HCT116 (cell line): ENCODE measurements around the gene TPGS1. TPM values are rescaled to one million over a fixed set of nuclear protein-coding genes. Genes with fewer than 3 reads are reported as not detected.

Experiments
- ATAC-seq: fragments of 200-7000 bp; cut with Tn5 transposase; 2 replicates; pipeline ENCODE4 v1.9.1; 2020; ENCODE audit warnings: mild to moderate bottlenecking, moderate library complexity
- BruUV-seq: library from RNA; stranded (reverse); fragments of 400-500 nt; replicated peaks from 2 replicates; lab custom pipeline; 2021; lab: Mats Ljungman, UMichigan
- CTCF ChIA-PET: fragments of 300-600 bp; sonication (Branson Sonifier 250); formaldehyde crosslinking; loops from one replicate; lab custom pipeline; 2021; ENCODE audit warnings: antibody characterized with exemption; lab: Charles Lee
- POLR2A ChIA-PET: fragments of 300-600, 350-600 bp; sonication (Branson Sonifier 250); formaldehyde crosslinking; loops from one replicate; lab custom pipeline; 2021; ENCODE audit warnings: antibody characterized with exemption; lab: Charles Lee
- RAD21 ChIA-PET, 2 experiments: fragments of 300-600 bp; sonication (Branson Sonifier 250); formaldehyde crosslinking; loops; one replicate each; lab custom pipeline; 2023; ENCODE audit warnings: low total read pairs in 2 of 2; ENCODE audit not compliant: uncharacterized antibody in 2 of 2, unreplicated experiment in 2 of 2, low non-redundant PET in 1 of 2; lab: Charles Lee
- DNase-seq: peaks from one replicate; pipeline ENCODE4 v3.0.0-alpha.2; 2010; ENCODE audit warnings: low read depth, low spot score
- H2AFZ ChIP-seq: fragments of 200-600 bp; shearing (Covaris generic), sonication (generic); 2 replicates; pipeline ENCODE4 v1.6.1; 2017; ENCODE audit warnings: low read depth, mixed run types, mixed read lengths, antibody characterized with exemption, low read length; ENCODE audit not compliant: poor library complexity, severe bottlenecking
- H3K27ac ChIP-seq: 2 replicates; pipeline ENCODE4 v1.5.1; 2012; ENCODE audit warnings: low read depth, low read length
- H3K27me3 ChIP-seq: fragments of 200-600 bp; sonication (generic); 2 replicates; pipeline ENCODE4 v1.6.1; 2016; ENCODE audit warnings: mixed run types, low read length, mixed read lengths; ENCODE audit not compliant: insufficient read depth
- H3K36me3 ChIP-seq, 2 experiments: fragments of 200-500 bp in 1 of 2; fragments of 200-600 bp in 1 of 2; sonication (Bioruptor generic) in 1 of 2; sonication (generic) in 1 of 2; 2 replicates each; pipeline versions ENCODE4 v1.5.1 to v1.6.1; 2014 to 2016; ENCODE audit warnings: low read length in 2 of 2, inconsistent platforms in 1 of 2, mixed read lengths in 1 of 2, mixed run types in 1 of 2; ENCODE audit not compliant: insufficient read depth in 2 of 2, control insufficient read depth in 1 of 2
- H3K4me1 ChIP-seq, 2 experiments: fragments of 200-600 bp in 1 of 2; sonication (generic) in 1 of 2; 2 replicates each; pipeline versions ENCODE4 v1.5.1 to v1.6.1; 2012 to 2017; ENCODE audit warnings: low read length in 2 of 2, inconsistent platforms in 1 of 2, mild to moderate bottlenecking in 1 of 2, mixed read lengths in 1 of 2, mixed run types in 1 of 2, moderate library complexity in 1 of 2; ENCODE audit not compliant: insufficient read depth in 2 of 2, control insufficient read depth in 1 of 2
- H3K4me2 ChIP-seq: fragments of 200-600 bp; sonication (generic); 2 replicates; pipeline ENCODE4 v1.6.1; 2017; ENCODE audit warnings: mixed run types, low read length, mixed read lengths
- H3K4me3 ChIP-seq, 2 experiments: fragments of 200-600 bp in 1 of 2; sonication (generic) in 1 of 2; replicated peaks in 1 of 2; 2 replicates each; pipeline ENCODE4 v1.5.1; 2011 to 2016; ENCODE audit warnings: low read length in 2 of 2, control low read depth in 1 of 2, low read depth in 1 of 2, mild to moderate bottlenecking in 1 of 2, mixed read lengths in 1 of 2, mixed run types in 1 of 2
- H3K79me2 ChIP-seq: fragments of 200-600 bp; sonication (generic); 2 replicates; pipeline ENCODE4 v1.6.1; 2017; ENCODE audit warnings: mild to moderate bottlenecking, mixed run types, low read length, moderate library complexity, mixed read lengths; ENCODE audit not compliant: insufficient read depth
- H3K9ac ChIP-seq: fragments of 200-600 bp; sonication (generic); 2 replicates; pipeline ENCODE4 v1.6.1; 2016; ENCODE audit warnings: low read length, mixed read lengths
- H3K9me2 ChIP-seq: fragments of 200-600 bp; sonication (generic), shearing (Covaris generic); 2 replicates; pipeline ENCODE4 v1.6.1; 2017; ENCODE audit warnings: mixed run types, mild to moderate bottlenecking, moderate library complexity; ENCODE audit not compliant: insufficient read depth
- H3K9me3 ChIP-seq, 2 experiments: fragments of 200-500 bp in 1 of 2; fragments of 200-600 bp in 1 of 2; sonication (Bioruptor generic) in 1 of 2; sonication (generic) in 1 of 2; 2 replicates each; pipeline ENCODE4 v1.6.1; 2014 to 2017; ENCODE audit warnings: low read length in 2 of 2, mixed read lengths in 2 of 2, inconsistent platforms in 1 of 2, low read depth in 1 of 2, mild to moderate bottlenecking in 1 of 2, mixed run types in 1 of 2, moderate library complexity in 1 of 2; ENCODE audit not compliant: control insufficient read depth in 1 of 2, insufficient read depth in 1 of 2
- H4K20me1 ChIP-seq: fragments of 200-600 bp; sonication (generic), shearing (Covaris generic); 2 replicates; pipeline ENCODE4 v1.6.1; 2017; ENCODE audit warnings: mixed run types, mild to moderate bottlenecking, moderate library complexity; ENCODE audit not compliant: insufficient read depth
- CBX3 ChIP-seq: IDR thresholded peaks from 2 replicates; pipeline ENCODE4 v1.6.1; 2012; ENCODE audit warnings: low read depth
- CEBPB ChIP-seq: IDR thresholded peaks from 2 replicates; pipeline ENCODE4 v1.6.1; 2012; ENCODE audit warnings: low read depth
- CTCF ChIP-seq, 3 experiments: fragments of 200-600 bp in 1 of 3; sonication (generic) in 1 of 3; IDR thresholded peaks in 2 of 3; conservative IDR thresholded peaks in 1 of 3; 2 replicates each; pipeline ENCODE4 v1.5.1; 2012 to 2017; ENCODE audit warnings: low read depth in 2 of 3, low read length in 2 of 3, antibody characterized with exemption in 1 of 3, borderline replicate concordance in 1 of 3, control low read depth in 1 of 3, mild to moderate bottlenecking in 1 of 3, mixed read lengths in 1 of 3, mixed run types in 1 of 3, moderate library complexity in 1 of 3; ENCODE audit not compliant: insufficient read depth in 1 of 3
- REST ChIP-seq: IDR thresholded peaks from 2 replicates; pipeline ENCODE4 v1.6.1; 2012; ENCODE audit warnings: low read depth
- SRF ChIP-seq: IDR thresholded peaks from 2 replicates; pipeline ENCODE4 v1.6.1; 2012; ENCODE audit warnings: low read depth
- TCF7L2 ChIP-seq: IDR thresholded peaks from 2 replicates; pipeline ENCODE4 v1.7.0; 2011; ENCODE audit warnings: borderline replicate concordance, inconsistent platforms; ENCODE audit not compliant: insufficient read depth, insufficient read length; ENCODE audit errors: extremely low read depth
- ZBTB33 ChIP-seq: IDR thresholded peaks from 2 replicates; pipeline ENCODE4 v1.6.1; 2011; ENCODE audit warnings: mild to moderate bottlenecking, low read length, moderate library complexity; ENCODE audit not compliant: insufficient replicate concordance; ENCODE audit errors: extremely low read depth
- ZFX ChIP-seq: fragments of 450-650 bp; IDR thresholded peaks from 2 replicates; pipeline ENCODE4 v1.6.1; 2017
- intact Hi-C: fragments of 100-400 bp; cut with micrococcal nuclease; formaldehyde crosslinking; loops from 2 replicates; pipeline ENCODE4 v1.10.0; 2022
- total RNA-seq: library from RNA; stranded (reverse); gene quantifications from one replicate; pipeline ENCODE4 v1.2.1, GENCODE V29; 2021; ENCODE audit not compliant: unreplicated experiment

The TPGS1 gene
- total RNA-seq, 1 experiment from 2014 or later: 19.1 TPM

GRCh38 chr19:495081-495401 is 12.3 kb upstream of the TPGS1 start:
- ATAC-seq: peak; percentile 16; the same call in 1 of the 2 replicates

More at GRCh38 chr19:495081-495401, 12.3 kb upstream of the TPGS1 start:
- BruUV-seq: no TSS peak
- no peaks in the 10 kb centered on the region for H3K36me3 ChIP-seq
- H3K79me2 ChIP-seq: no peaks in the 10 kb centered on the region
- H4K20me1 ChIP-seq: no peaks in the 10 kb centered on the region
- H3K9me3 ChIP-seq: no peaks in the 10 kb centered on the region; a peak in 1 of 4 replicates
- RAD21 ChIA-PET: interaction anchor here in 1 of 2 experiments (0.5 kb wide), 1 partner anchor 131 kb away, joined by 3 read pairs; no protein-coding TSS in a partner anchor
- H3K27ac ChIP-seq: peak overlapping the region; percentile 13; the same call in 1 of the 2 replicates
- H3K27me3 ChIP-seq: no peaks in the 10 kb centered on the region
- no peak overlapping the region for H3K4me3 ChIP-seq
- intact Hi-C loops: no loop called here
- POLR2A ChIA-PET: interaction anchor here (0.7 to 1.1 kb wide), 2 partner anchors 11 to 16 kb away, joined by 3 read pairs; no protein-coding TSS in a partner anchor
- no peak overlapping the region for H3K9ac ChIP-seq
- no peak overlapping the region for H2AFZ ChIP-seq
- H3K4me1 ChIP-seq: peaks cover 2 to 10% of the 10 kb centered on the region in 2 experiments; a peak in 3 of 4 replicates
- H3K4me2 ChIP-seq: no peak overlapping the region
- TF ChIP-seq CTCF (IDR thresholded peaks at IDR 0.05 in 2 of 3, conservative IDR thresholded peaks at IDR 0.05 in 1 of 3; ENCODE audit: borderline replicate concordance in 1 of 3, insufficient read depth in 1 of 3, low read depth in 2 of 3, low read length in 2 of 3) (no peak), ZFX (no peak), CEBPB (no peak), SRF (no peak), ZBTB33 (no peak), REST (no peak), TCF7L2 (no peak), CBX3 (no peak)
- CTCF ChIA-PET: interaction anchor here (2.2 to 2.6 kb wide), 2 partner anchors 12 to 16 kb away, joined by 11 to 29 read pairs; partner anchors contain the start of gene TPGS1
- no peaks in the 10 kb centered on the region for H3K9me2 ChIP-seq
- no peak for DNase-seq
